ENCODE measurements around the gene EPHX1.
A peak's percentile ranks its signal among the peaks of the same experiment; 100 is the strongest.

EPHX1 gene

DNA sequence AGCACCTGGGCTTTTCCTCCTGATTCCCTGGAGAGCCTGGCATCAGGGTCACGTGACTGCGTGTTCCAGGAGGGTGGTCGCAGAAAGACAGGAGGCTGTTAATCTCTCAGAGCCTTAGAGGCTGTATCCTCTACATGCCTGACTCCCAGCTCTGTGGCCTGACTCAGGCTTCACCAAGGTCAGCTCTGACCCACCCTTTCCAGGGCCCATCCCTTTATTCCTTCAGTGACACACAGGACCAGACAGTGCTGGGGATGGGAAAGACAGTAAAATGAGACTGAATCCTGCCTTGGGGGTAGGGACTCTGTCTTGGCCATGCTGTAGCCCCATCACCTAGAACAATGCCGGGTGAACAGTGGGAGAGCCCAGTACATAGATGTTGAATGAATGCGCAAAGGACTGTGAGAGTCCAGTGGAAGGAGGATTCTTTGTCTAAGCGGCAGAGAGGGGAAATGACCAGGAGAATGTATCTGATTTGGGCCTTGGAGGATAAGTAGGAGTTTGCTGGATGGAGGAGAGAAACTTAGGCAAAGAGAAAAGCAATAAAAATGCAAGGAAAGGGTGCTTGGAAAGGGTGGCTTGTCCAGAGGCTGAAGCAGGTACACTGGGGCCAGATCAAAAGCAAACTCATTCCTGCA lies 33.0 kb downstream of the EPHX1 start:
- H3K27me3 ChIP-seq (ENCODE audit: insufficient read depth, low read length, poor library complexity): no peaks in the 10 kb centered on the region
- H4K5ac ChIP-seq (ENCODE audit: low read length): no peak overlapping the region
- H3K18ac ChIP-seq (ENCODE audit: low read length): no peak overlapping the region
- DNase-seq: no peak
- WGBS (ENCODE audit: extremely low coverage, insufficient coverage, low lambda C conversion rate): no CpG with 5 or more reads among the region's 6 CpGs
- H4K8ac ChIP-seq (ENCODE audit: low read depth, low read length): no peak overlapping the region
- no peak overlapping the region for H3K9ac ChIP-seq (ENCODE audit: low read length)
- H2AK5ac ChIP-seq (ENCODE audit: low read length): no peak overlapping the region
- no peak overlapping the region for H3K56ac ChIP-seq (ENCODE audit: low read length)
- no peak overlapping the region for H3K23ac ChIP-seq (ENCODE audit: low read length)
- no peak overlapping the region for H2BK5ac ChIP-seq (ENCODE audit: low read length)
- H3K79me2 ChIP-seq (ENCODE audit: control insufficient read depth, insufficient read depth, low read length): no peaks in the 10 kb centered on the region
- no peak overlapping the region for H2BK120ac ChIP-seq (ENCODE audit: low read depth, low read length)
- H3K4me3 ChIP-seq (ENCODE audit: low read length): no peak overlapping the region
- H3K27ac ChIP-seq (ENCODE audit: low read depth, low read length): no peak overlapping the region
- peaks cover 19% of the 10 kb centered on the region for H3K36me3 ChIP-seq (ENCODE audit: control insufficient read depth, insufficient read depth, low read length)
- no peak overlapping the region for H3K4ac ChIP-seq (ENCODE audit: low read depth, low read length)
- H3K4me2 ChIP-seq (ENCODE audit: low read length): no peak overlapping the region
- no peak overlapping the region for H2BK15ac ChIP-seq (replicated peaks; ENCODE audit: low read depth)
- no peaks in the 10 kb centered on the region for H3K79me1 ChIP-seq (ENCODE audit: low read length)
- no peaks in the 10 kb centered on the region for H3K4me1 ChIP-seq (ENCODE audit: control insufficient read depth, low read depth, low read length)

- Histone ChIP-seq H4K5ac (ENCODE audit: low read length) (no peak overlapping the region), H3K79me1 (ENCODE audit: low read length) (no peaks in the 10 kb centered on the region), H3K4me1 (ENCODE audit: control insufficient read depth, low read depth, low read length) (no peaks in the 10 kb centered on the region), H3K4me2 (ENCODE audit: low read length) (no peak overlapping the region), H3K36me3 (ENCODE audit: control insufficient read depth, insufficient read depth, low read length) (peaks cover 17% of the 10 kb centered on the region), H3K27me3 (ENCODE audit: insufficient read depth, low read length, poor library complexity) (no peaks in the 10 kb centered on the region), H3K27ac (ENCODE audit: low read depth, low read length) (no peak overlapping the region), H2BK5ac (ENCODE audit: low read length) (no peak overlapping the region), H3K4ac (ENCODE audit: low read depth, low read length) (no peak overlapping the region), H3K18ac (ENCODE audit: low read length) (no peak overlapping the region), H2BK120ac (ENCODE audit: low read depth, low read length) (no peak overlapping the region), H3K4me3 (ENCODE audit: low read length) (no peak overlapping the region), H3K9ac (ENCODE audit: low read length) (no peak overlapping the region), H3K79me2 (ENCODE audit: control insufficient read depth, insufficient read depth, low read length) (no peaks in the 10 kb centered on the region), H3K23ac (ENCODE audit: low read length) (no peak overlapping the region), H2AK5ac (ENCODE audit: low read length) (no peak overlapping the region), H4K8ac (ENCODE audit: low read depth, low read length) (no peak overlapping the region), H2BK15ac (replicated peaks; ENCODE audit: low read depth) (no peak overlapping the region), H3K56ac (ENCODE audit: low read length) (no peak overlapping the region)
- DNase-seq: no peak
- no CpG with 5 or more reads among the region's 6 CpGs for WGBS (ENCODE audit: extremely low coverage, insufficient coverage, low lambda C conversion rate)
Observed at GRCh38 chr1:225843426-225843795, 33.5 kb downstream of the EPHX1 start.

- no peak overlapping the region for H3K4ac ChIP-seq (ENCODE audit: low read depth, low read length)
- DNase-seq: no peak
- no peaks in the 10 kb centered on the region for H3K79me2 ChIP-seq (ENCODE audit: control insufficient read depth, insufficient read depth, low read length)
- peaks cover 14% of the 10 kb centered on the region for H3K36me3 ChIP-seq (ENCODE audit: control insufficient read depth, insufficient read depth, low read length)
- no peak overlapping the region for H3K4me2 ChIP-seq (ENCODE audit: low read length)
- H2BK120ac ChIP-seq (ENCODE audit: low read depth, low read length): no peak overlapping the region
- H2AK5ac ChIP-seq (ENCODE audit: low read length): no peak overlapping the region
- no peak overlapping the region for H2BK15ac ChIP-seq (replicated peaks; ENCODE audit: low read depth)
- WGBS (ENCODE audit: extremely low coverage, insufficient coverage, low lambda C conversion rate): no CpG with 5 or more reads among the region's 18 CpGs
- no peaks in the 10 kb centered on the region for H3K79me1 ChIP-seq (ENCODE audit: low read length)
- no peak overlapping the region for H2BK5ac ChIP-seq (ENCODE audit: low read length)
- no peak overlapping the region for H3K9ac ChIP-seq (ENCODE audit: low read length)
- no peak overlapping the region for H3K23ac ChIP-seq (ENCODE audit: low read length)
- no peak overlapping the region for H3K4me3 ChIP-seq (ENCODE audit: low read length)
- no peak overlapping the region for H4K8ac ChIP-seq (ENCODE audit: low read depth, low read length)
- H4K5ac ChIP-seq (ENCODE audit: low read length): no peak overlapping the region
- no peak overlapping the region for H3K18ac ChIP-seq (ENCODE audit: low read length)
- H3K27me3 ChIP-seq (ENCODE audit: insufficient read depth, low read length, poor library complexity): no peaks in the 10 kb centered on the region
- no peak overlapping the region for H3K56ac ChIP-seq (ENCODE audit: low read length)
- H3K27ac ChIP-seq (ENCODE audit: low read depth, low read length): no peak overlapping the region
- H3K4me1 ChIP-seq (ENCODE audit: control insufficient read depth, low read depth, low read length): no peaks in the 10 kb centered on the region
Observed at GRCh38 chr1:225844236-225845061, 34.5 kb downstream of the EPHX1 start.

DNA sequence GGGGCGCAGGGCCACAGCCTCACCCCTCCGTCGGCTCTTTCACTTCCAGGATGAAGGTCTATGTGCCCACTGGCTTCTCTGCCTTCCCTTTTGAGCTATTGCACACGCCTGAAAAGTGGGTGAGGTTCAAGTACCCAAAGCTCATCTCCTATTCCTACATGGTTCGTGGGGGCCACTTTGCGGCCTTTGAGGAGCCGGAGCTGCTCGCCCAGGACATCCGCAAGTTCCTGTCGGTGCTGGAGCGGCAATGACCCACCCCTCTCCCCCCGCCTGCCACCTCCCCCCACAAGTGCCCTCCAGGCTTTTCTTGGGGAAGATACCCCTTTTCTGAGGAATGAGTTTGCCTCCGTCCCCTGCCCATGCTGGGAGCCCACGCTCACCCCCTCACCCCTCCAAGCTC lies 35.2 kb downstream of the EPHX1 start:
- no peak overlapping the region for H3K27ac ChIP-seq (ENCODE audit: low read depth, low read length)
- H3K27me3 ChIP-seq (ENCODE audit: insufficient read depth, low read length, poor library complexity): no peaks in the 10 kb centered on the region
- H3K18ac ChIP-seq (ENCODE audit: low read length): no peak overlapping the region
- no peak overlapping the region for H2BK15ac ChIP-seq (replicated peaks; ENCODE audit: low read depth)
- H3K36me3 ChIP-seq (ENCODE audit: control insufficient read depth, insufficient read depth, low read length): peaks cover 13% of the 10 kb centered on the region
- H3K4me2 ChIP-seq (ENCODE audit: low read length): no peak overlapping the region
- no peak overlapping the region for H3K4ac ChIP-seq (ENCODE audit: low read depth, low read length)
- no peak overlapping the region for H4K5ac ChIP-seq (ENCODE audit: low read length)
- no peak overlapping the region for H3K9ac ChIP-seq (ENCODE audit: low read length)
- WGBS (ENCODE audit: extremely low coverage, insufficient coverage, low lambda C conversion rate): no CpG with 5 or more reads among the region's 14 CpGs
- H3K4me1 ChIP-seq (ENCODE audit: control insufficient read depth, low read depth, low read length): no peaks in the 10 kb centered on the region
- no peak for DNase-seq
- no peak overlapping the region for H2BK120ac ChIP-seq (ENCODE audit: low read depth, low read length)
- H2AK5ac ChIP-seq (ENCODE audit: low read length): no peak overlapping the region
- H4K8ac ChIP-seq (ENCODE audit: low read depth, low read length): no peak overlapping the region
- no peaks in the 10 kb centered on the region for H3K79me1 ChIP-seq (ENCODE audit: low read length)
- no peak overlapping the region for H3K4me3 ChIP-seq (ENCODE audit: low read length)
- H2BK5ac ChIP-seq (ENCODE audit: low read length): no peak overlapping the region
- H3K56ac ChIP-seq (ENCODE audit: low read length): no peak overlapping the region
- no peaks in the 10 kb centered on the region for H3K79me2 ChIP-seq (ENCODE audit: control insufficient read depth, insufficient read depth, low read length)
- H3K23ac ChIP-seq (ENCODE audit: low read length): no peak overlapping the region

GRCh38 chr1:225845571-225846259 lies 35.8 kb downstream of the EPHX1 start:
- no peaks in the 10 kb centered on the region for H3K79me1 ChIP-seq (ENCODE audit: low read length)
- no peak overlapping the region for H3K4ac ChIP-seq (ENCODE audit: low read depth, low read length)
- H3K4me1 ChIP-seq (ENCODE audit: control insufficient read depth, low read depth, low read length): no peaks in the 10 kb centered on the region
- no peak overlapping the region for H4K5ac ChIP-seq (ENCODE audit: low read length)
- no peak overlapping the region for H2BK15ac ChIP-seq (replicated peaks; ENCODE audit: low read depth)
- no peak overlapping the region for H2AK5ac ChIP-seq (ENCODE audit: low read length)
- H3K79me2 ChIP-seq (ENCODE audit: control insufficient read depth, insufficient read depth, low read length): no peaks in the 10 kb centered on the region
- no peaks in the 10 kb centered on the region for H3K27me3 ChIP-seq (ENCODE audit: insufficient read depth, low read length, poor library complexity)
- no peak overlapping the region for H3K27ac ChIP-seq (ENCODE audit: low read depth, low read length)
- no peak overlapping the region for H3K4me2 ChIP-seq (ENCODE audit: low read length)
- H4K8ac ChIP-seq (ENCODE audit: low read depth, low read length): no peak overlapping the region
- H3K9ac ChIP-seq (ENCODE audit: low read length): no peak overlapping the region
- DNase-seq: peak; percentile 98
- peak overlapping the region; percentile 27 for H3K56ac ChIP-seq (ENCODE audit: low read length)
- H3K36me3 ChIP-seq (ENCODE audit: control insufficient read depth, insufficient read depth, low read length): peaks cover 11% of the 10 kb centered on the region
- H2BK120ac ChIP-seq (ENCODE audit: low read depth, low read length): no peak overlapping the region
- no peak overlapping the region for H3K18ac ChIP-seq (ENCODE audit: low read length)
- H3K4me3 ChIP-seq (ENCODE audit: low read length): no peak overlapping the region
- no peak overlapping the region for H3K23ac ChIP-seq (ENCODE audit: low read length)
- WGBS (ENCODE audit: extremely low coverage, insufficient coverage, low lambda C conversion rate): no CpG with 5 or more reads among the region's 13 CpGs
- H2BK5ac ChIP-seq (ENCODE audit: low read length): no peak overlapping the region

Data from mesendoderm (in vitro differentiated cells).